Measurements from ENCODE around the gene YPEL2.

GRCh38 chr17:59388069-59388556 lies 56.7 kb downstream of the YPEL2 start:
- TF ChIP-seq, protein P1, sequence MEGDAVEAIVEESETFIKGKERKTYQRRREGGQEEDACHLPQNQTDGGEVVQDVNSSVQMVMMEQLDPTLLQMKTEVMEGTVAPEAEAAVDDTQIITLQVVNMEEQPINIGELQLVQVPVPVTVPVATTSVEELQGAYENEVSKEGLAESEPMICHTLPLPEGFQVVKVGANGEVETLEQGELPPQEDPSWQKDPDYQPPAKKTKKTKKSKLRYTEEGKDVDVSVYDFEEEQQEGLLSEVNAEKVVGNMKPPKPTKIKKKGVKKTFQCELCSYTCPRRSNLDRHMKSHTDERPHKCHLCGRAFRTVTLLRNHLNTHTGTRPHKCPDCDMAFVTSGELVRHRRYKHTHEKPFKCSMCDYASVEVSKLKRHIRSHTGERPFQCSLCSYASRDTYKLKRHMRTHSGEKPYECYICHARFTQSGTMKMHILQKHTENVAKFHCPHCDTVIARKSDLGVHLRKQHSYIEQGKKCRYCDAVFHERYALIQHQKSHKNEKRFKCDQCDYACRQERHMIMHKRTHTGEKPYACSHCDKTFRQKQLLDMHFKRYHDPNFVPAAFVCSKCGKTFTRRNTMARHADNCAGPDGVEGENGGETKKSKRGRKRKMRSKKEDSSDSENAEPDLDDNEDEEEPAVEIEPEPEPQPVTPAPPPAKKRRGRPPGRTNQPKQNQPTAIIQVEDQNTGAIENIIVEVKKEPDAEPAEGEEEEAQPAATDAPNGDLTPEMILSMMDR (conservative IDR thresholded peaks at IDR 0.05): no peak
- TF ChIP-seq ZFX (IDR thresholded peaks at IDR 0.05): no peak
